CD4-positive, alpha-beta memory T cell (primary cell): ENCODE data around the gene ZGRF1. TPM values are rescaled to one million over a fixed set of nuclear protein-coding genes. Genes with fewer than 3 reads are reported as not detected.
A peak's percentile ranks its signal among the peaks of the same experiment; 100 is the strongest.

Experiments used
- CTCF ChIA-PET: fragments of 350-600 bp; sonication (Branson Sonifier 250); formaldehyde crosslinking; loops from one replicate; lab custom pipeline; 2021; ENCODE audit warnings: inconsistent platforms; ENCODE audit not compliant: partially characterized antibody; lab: Charles Lee
- POLR2A ChIA-PET: fragments of 350-600 bp; sonication (Branson Sonifier 250); formaldehyde crosslinking; loops from one replicate; lab custom pipeline; 2021; ENCODE audit not compliant: partially characterized antibody; lab: Charles Lee
- DNase-seq, 5 donors: peaks; one replicate each; pipeline versions ENCODE4 v3.0.0 to v3.0.0-alpha.2; 2020 to 2022; ENCODE audit warnings: mixed read lengths in 1 of 5
- H3K27ac ChIP-seq: one replicate; pipeline ENCODE4 v1.7.0; 2013; ENCODE audit warnings: low read depth, low read length
- H3K27me3 ChIP-seq: 2 replicates; pipeline ENCODE4 v1.7.0; 2013; ENCODE audit warnings: mild to moderate bottlenecking, low read length, moderate library complexity; ENCODE audit not compliant: insufficient read depth
- H3K36me3 ChIP-seq: 2 replicates; pipeline ENCODE4 v1.7.0; 2013; ENCODE audit warnings: mild to moderate bottlenecking, low read length, moderate library complexity; ENCODE audit not compliant: insufficient read depth
- H3K4me1 ChIP-seq: 2 replicates; pipeline ENCODE4 v1.7.0; 2013; ENCODE audit warnings: mild to moderate bottlenecking, low read length, moderate library complexity; ENCODE audit not compliant: insufficient read depth
- H3K4me3 ChIP-seq, 2 donors: one replicate each; pipeline ENCODE4 v1.7.0; 2013; ENCODE audit warnings: low read length in 2 of 2, mild to moderate bottlenecking in 1 of 2
- H3K9me3 ChIP-seq, 2 donors: one replicate each; pipeline ENCODE4 v1.7.0; 2013; ENCODE audit warnings: low read length in 2 of 2, control low read depth in 1 of 2; ENCODE audit not compliant: control insufficient read depth in 1 of 2
- H3K27ac Mint-ChIP-seq, 7 donors: one replicate each; pipeline ENCODE4 v1.8.0; 2020 to 2021; ENCODE audit warnings: mixed read lengths in 7 of 7, mild to moderate bottlenecking in 6 of 7, inconsistent platforms in 3 of 7, moderate library complexity in 3 of 7
- H3K27me3 Mint-ChIP-seq, 2 donors: one replicate each; pipeline ENCODE4 v1.8.0; 2020 to 2021; ENCODE audit warnings: mixed read lengths in 2 of 2
- H3K36me3 Mint-ChIP-seq, 2 donors: one replicate each; pipeline ENCODE4 v1.8.0; 2020 to 2021; ENCODE audit warnings: mixed read lengths in 2 of 2, inconsistent platforms in 1 of 2, mild to moderate bottlenecking in 1 of 2
- H3K4me1 Mint-ChIP-seq, 4 donors: one replicate each; pipeline ENCODE4 v1.8.0; 2020 to 2021; ENCODE audit warnings: mixed read lengths in 4 of 4, mild to moderate bottlenecking in 1 of 4
- H3K4me3 Mint-ChIP-seq, 8 donors: one replicate each; pipeline ENCODE4 v1.8.0; 2020 to 2021; ENCODE audit warnings: mixed read lengths in 8 of 8, mild to moderate bottlenecking in 7 of 8, moderate library complexity in 6 of 8, inconsistent platforms in 3 of 8
- H3K9me3 Mint-ChIP-seq, 8 donors: one replicate each; pipeline ENCODE4 v1.8.0; 2020 to 2021; ENCODE audit warnings: mixed read lengths in 8 of 8, mild to moderate bottlenecking in 5 of 8, inconsistent platforms in 3 of 8, moderate library complexity in 1 of 8
- intact Hi-C: fragments of 100-400 bp; cut with micrococcal nuclease; formaldehyde crosslinking; loops from one replicate; pipeline ENCODE4 v1.15.1; 2023
- polyA plus RNA-seq, 2 donors: library from polyadenylated mRNA; unstranded; fragments of 300-500 nt; fragmentation: Illumina TruSeq; gene quantifications; one replicate each; pipeline ENCODE4 v1.2.3, GENCODE V29; 2021
- total RNA-seq, 2 experiments: library from RNA; stranded (reverse); gene quantifications; one replicate each; pipeline ENCODE4 v1.2.3, GENCODE V29; 2021

The ZGRF1 gene
- total and polyA plus RNA-seq, 4 experiments from 2014 or later, result 1.4 to 7.6 (median 3.8) TPM

GRCh38 chr4:112516066-112516470 is 120.6 kb downstream of the ZGRF1 start, which contains the start of gene NEUROG2:
Gene NEUROG2 (minus strand): TSS chr4:112516180. CDS start chr4:112515475, 705 bp downstream.
- peaks cover 2 to 3% of the 10 kb centered on the region in 2 donors for H3K36me3 Mint-ChIP-seq
- peaks cover 0 to 37% (median 19%) of the 10 kb centered on the region in 8 donors for H3K9me3 Mint-ChIP-seq
- peaks cover 78% of the 10 kb centered on the region for H3K27me3 ChIP-seq
- peak in 1 of 5 donors; percentile 50 for DNase-seq
- intact Hi-C loops, result loop anchor here (2.0 kb wide), 1 partner anchor 283 kb away; no protein-coding TSS in a partner anchor
- CTCF ChIA-PET, result interaction anchor here (1.0 kb wide), 1 partner anchor 181 kb away, joined by 3 read pairs; no protein-coding TSS in a partner anchor
- H3K4me1 ChIP-seq, result peaks cover 51% of the 10 kb centered on the region
- peaks cover 33 to 81% (median 49%) of the 10 kb centered on the region in 4 donors for H3K4me1 Mint-ChIP-seq
- H3K4me3 ChIP-seq, result peak within 1 kb of the TSS in 1 of 2 donors; percentile 37
- no peak within 1 kb of the TSS for H3K27ac ChIP-seq
- H3K27me3 Mint-ChIP-seq, result peaks cover 77 to 79% of the 10 kb centered on the region in 2 donors
- H3K36me3 ChIP-seq, result no peaks in the 10 kb centered on the region
- peak within 1 kb of the TSS in 6 of 7 donors; percentile 6 to 87 (median 72) for H3K27ac Mint-ChIP-seq
- H3K4me3 Mint-ChIP-seq, result peak within 1 kb of the TSS; percentile 87 to 98 (median 92)
- POLR2A ChIA-PET, result interaction anchor here (1.5 kb wide), 1 partner anchor 230 kb away, joined by 9 read pairs; the partner anchor contains the start of gene TIFA
- H3K9me3 ChIP-seq, result no peaks in the 10 kb centered on the region

GRCh38 chr4:112515198-112516065 is 121.3 kb downstream of the ZGRF1 start:
- H3K4me3 ChIP-seq, result peak overlapping the region in 1 of 2 donors; percentile 37
- peaks cover 78% of the 10 kb centered on the region for H3K27me3 ChIP-seq
- intact Hi-C loops, result loop anchor here (2.0 kb wide), 1 partner anchor 283 kb away; no protein-coding TSS in a partner anchor
- ChIA-PET POLR2A (interaction anchor here (1.5 kb wide), 1 partner anchor 229 kb away, joined by 9 read pairs; the partner anchor contains the start of gene TIFA), CTCF (interaction anchor here (1.0 kb wide), 1 partner anchor 180 kb away, joined by 3 read pairs; no protein-coding TSS in a partner anchor)
- no peaks in the 10 kb centered on the region for H3K36me3 ChIP-seq
- H3K9me3 Mint-ChIP-seq, result peaks cover 0 to 31% (median 16%) of the 10 kb centered on the region in 8 donors
- peak in 3 of 5 donors; percentile 49 to 57 (median 55) for DNase-seq
- peaks cover 74 to 75% of the 10 kb centered on the region in 2 donors for H3K27me3 Mint-ChIP-seq
- H3K4me1 Mint-ChIP-seq, result peaks cover 31 to 80% (median 48%) of the 10 kb centered on the region in 4 donors
- H3K27ac Mint-ChIP-seq, result peak overlapping the region in 5 of 7 donors; percentile 37 to 87 (median 75)
- no peak overlapping the region for H3K27ac ChIP-seq
- H3K36me3 Mint-ChIP-seq, result peaks cover 2 to 3% of the 10 kb centered on the region in 2 donors
- H3K9me3 ChIP-seq, result no peaks in the 10 kb centered on the region
- H3K4me3 Mint-ChIP-seq, result peak overlapping the region; percentile 87 to 98 (median 92)
- H3K4me1 ChIP-seq, result peaks cover 52% of the 10 kb centered on the region

- H3K36me3 ChIP-seq, result no peaks in the 10 kb centered on the region
- peak overlapping the region in 1 of 2 donors; percentile 37 for H3K4me3 ChIP-seq
- Mint-ChIP-seq H3K27me3 (peaks cover 72 to 74% of the 10 kb centered on the region in 2 donors), H3K27ac (peak overlapping the region in 2 of 7 donors; percentile 35 to 87), H3K4me3 (peak overlapping the region; percentile 65 to 98 (median 86)), H3K4me1 (peaks cover 32 to 81% (median 50%) of the 10 kb centered on the region in 4 donors), H3K36me3 (peaks cover 2 to 3% of the 10 kb centered on the region in 2 donors), H3K9me3 (peaks cover 0 to 25% (median 12%) of the 10 kb centered on the region in 8 donors)
- peaks cover 59% of the 10 kb centered on the region for H3K4me1 ChIP-seq
- ChIA-PET CTCF (interaction anchor here (0.9 to 1.0 kb wide), 2 partner anchors 8 to 179 kb away, joined by 3 to 4 read pairs; no protein-coding TSS in a partner anchor), POLR2A (no interaction called here)
- DNase-seq, result no peak
- H3K27ac ChIP-seq, result no peak overlapping the region
- H3K27me3 ChIP-seq, result peaks cover 76% of the 10 kb centered on the region
- H3K9me3 ChIP-seq, result no peaks in the 10 kb centered on the region
- intact Hi-C loops, result no loop called here
Observed at GRCh38 chr4:112514647-112515197, 122.0 kb downstream of the ZGRF1 start.

- CTCF ChIA-PET, result interaction anchor here (0.9 kb wide), 1 partner anchor 9 kb away, joined by 4 read pairs; no protein-coding TSS in a partner anchor
- Mint-ChIP-seq H3K27ac (peak overlapping the region in 2 of 7 donors; percentile 35 to 80), H3K36me3 (peaks cover 2 to 3% of the 10 kb centered on the region in 2 donors), H3K27me3 (peaks cover 75 to 76% of the 10 kb centered on the region in 2 donors), H3K9me3 (peaks cover 0 to 21% (median 11%) of the 10 kb centered on the region in 8 donors), H3K4me1 (peaks cover 36 to 84% (median 56%) of the 10 kb centered on the region in 4 donors), H3K4me3 (peak overlapping the region; percentile 65 to 98 (median 77))
- intact Hi-C loops, result no loop called here
- no peak for DNase-seq
- no peaks in the 10 kb centered on the region for H3K36me3 ChIP-seq
- peaks cover 77% of the 10 kb centered on the region for H3K27me3 ChIP-seq
- peaks cover 65% of the 10 kb centered on the region for H3K4me1 ChIP-seq
- POLR2A ChIA-PET, result no interaction called here
- H3K4me3 ChIP-seq, result peak overlapping the region in 1 of 2 donors; percentile 37
- no peak overlapping the region for H3K27ac ChIP-seq
- no peaks in the 10 kb centered on the region for H3K9me3 ChIP-seq
Observed at GRCh38 chr4:112513971-112514646, 122.6 kb downstream of the ZGRF1 start.

- Histone ChIP-seq H3K4me3 (no peak overlapping the region), H3K4me1 (peaks cover 58% of the 10 kb centered on the region), H3K27ac (no peak overlapping the region), H3K27me3 (peaks cover 67% of the 10 kb centered on the region), H3K36me3 (no peaks in the 10 kb centered on the region), H3K9me3 (no peaks in the 10 kb centered on the region)
- H3K9me3 Mint-ChIP-seq, result peaks cover 0 to 21% (median 11%) of the 10 kb centered on the region in 8 donors
- peaks cover 72 to 75% of the 10 kb centered on the region in 2 donors for H3K27me3 Mint-ChIP-seq
- peak overlapping the region in 1 of 7 donors; percentile 35 for H3K27ac Mint-ChIP-seq
- peak overlapping the region in 2 of 8 donors; percentile 29 to 54 for H3K4me3 Mint-ChIP-seq
- intact Hi-C loops, result no loop called here
- peaks cover 2 to 3% of the 10 kb centered on the region in 2 donors for H3K36me3 Mint-ChIP-seq
- peaks cover 29 to 76% (median 44%) of the 10 kb centered on the region in 4 donors for H3K4me1 Mint-ChIP-seq
- POLR2A ChIA-PET, result no interaction called here
- CTCF ChIA-PET, result interaction anchor here (2.4 kb wide), 1 partner anchor 12 kb away, joined by 15 read pairs; no protein-coding TSS in a partner anchor
- DNase-seq, result no peak
Observed at GRCh38 chr4:112511803-112512118, 124.9 kb downstream of the ZGRF1 start.

GRCh38 chr4:112511093-112511802 is 125.5 kb downstream of the ZGRF1 start:
- intact Hi-C loops, result no loop called here

More at GRCh38 chr4:112511093-112511802, 125.5 kb downstream of the ZGRF1 start:
- peaks cover 28 to 71% (median 41%) of the 10 kb centered on the region in 4 donors for H3K4me1 Mint-ChIP-seq
- peaks cover 72 to 75% of the 10 kb centered on the region in 2 donors for H3K27me3 Mint-ChIP-seq
- DNase-seq, result no peak
- ChIA-PET CTCF (interaction anchor here (0.6 to 2.4 kb wide), 5 partner anchors 9 to 13 kb away, joined by 3 to 15 read pairs (median 5); no protein-coding TSS in a partner anchor), POLR2A (no interaction called here)
- Histone ChIP-seq H3K36me3 (no peaks in the 10 kb centered on the region), H3K9me3 (no peaks in the 10 kb centered on the region), H3K4me3 (no peak overlapping the region), H3K4me1 (peaks cover 53% of the 10 kb centered on the region), H3K27ac (no peak overlapping the region), H3K27me3 (peaks cover 66% of the 10 kb centered on the region)
- H3K9me3 Mint-ChIP-seq, result peaks cover 0 to 21% (median 11%) of the 10 kb centered on the region in 8 donors
- peaks cover 2 to 3% of the 10 kb centered on the region in 2 donors for H3K36me3 Mint-ChIP-seq
- peak overlapping the region in 7 of 8 donors; percentile 26 to 74 (median 54) for H3K4me3 Mint-ChIP-seq
- H3K27ac Mint-ChIP-seq, result peak overlapping the region in 3 of 7 donors; percentile 26 to 37 (median 35)
